IMR-90 (cell line): ENCODE data around the gene PABPC1L.

Experiments used
- CTCF ChIP-seq: conservative IDR thresholded peaks from 2 replicates; pipeline ENCODE4 v1.5.1; 2012; ENCODE audit warnings: mild to moderate bottlenecking, low read depth, low read length, improper control_type of control experiment
- MAFK ChIP-seq: IDR thresholded peaks from 2 replicates; pipeline ENCODE4 v1.6.1; 2012; ENCODE audit warnings: low read depth, low read length, improper control_type of control experiment
- MXI1 ChIP-seq: IDR thresholded peaks from 2 replicates; pipeline ENCODE4 v1.6.1; 2012; ENCODE audit warnings: low read depth, mild to moderate bottlenecking, low read length, moderate library complexity, borderline replicate concordance
- POLR2A ChIP-seq: IDR thresholded peaks from 2 replicates; pipeline ENCODE4 v1.6.1; 2012; ENCODE audit warnings: mild to moderate bottlenecking, low read depth, low read length
- RAD21 ChIP-seq: IDR thresholded peaks from 2 replicates; pipeline ENCODE4 v1.6.1; 2012; ENCODE audit warnings: low read length, improper control_type of control experiment
- RCOR1 ChIP-seq: IDR thresholded peaks from 2 replicates; pipeline ENCODE4 v1.6.1; 2012; ENCODE audit warnings: mild to moderate bottlenecking, low read length, improper control_type of control experiment; ENCODE audit not compliant: insufficient replicate concordance
- RFX5 ChIP-seq: IDR thresholded peaks from 2 replicates; pipeline ENCODE4 v1.8.0; 2012; ENCODE audit warnings: low read depth, mild to moderate bottlenecking, low read length, moderate library complexity
- SMC3 ChIP-seq: fragments of 150-350 bp; IDR thresholded peaks from 2 replicates; pipeline ENCODE4 v1.6.1; 2016; ENCODE audit warnings: low read depth, mild to moderate bottlenecking, antibody characterized with exemption, low read length, moderate library complexity

GRCh38 chr20:44931911-44932310 is 22.1 kb downstream of the PABPC1L start:
- TF ChIP-seq CTCF = no peak
- no peak for TF ChIP-seq RCOR1
- no peak for TF ChIP-seq POLR2A
- no peak for TF ChIP-seq MXI1
- no peak for TF ChIP-seq RFX5
- no peak for TF ChIP-seq RAD21
- no peak for TF ChIP-seq SMC3
- no peak for TF ChIP-seq MAFK
